ENCODE results near the gene DCTD. TPM values are rescaled to one million over a fixed set of nuclear protein-coding genes. Genes with fewer than 3 reads are reported as not detected.

DCTD gene
- total RNA-seq, 1 donor from 2014 or later, result 44.5 TPM

GRCh38 chr4:182846036-182846435 lies 71.2 kb downstream of the DCTD start:
- H3K9me3 Mint-ChIP-seq (ENCODE audit: unreplicated experiment), result no peaks in the 10 kb centered on the region

DNA sequence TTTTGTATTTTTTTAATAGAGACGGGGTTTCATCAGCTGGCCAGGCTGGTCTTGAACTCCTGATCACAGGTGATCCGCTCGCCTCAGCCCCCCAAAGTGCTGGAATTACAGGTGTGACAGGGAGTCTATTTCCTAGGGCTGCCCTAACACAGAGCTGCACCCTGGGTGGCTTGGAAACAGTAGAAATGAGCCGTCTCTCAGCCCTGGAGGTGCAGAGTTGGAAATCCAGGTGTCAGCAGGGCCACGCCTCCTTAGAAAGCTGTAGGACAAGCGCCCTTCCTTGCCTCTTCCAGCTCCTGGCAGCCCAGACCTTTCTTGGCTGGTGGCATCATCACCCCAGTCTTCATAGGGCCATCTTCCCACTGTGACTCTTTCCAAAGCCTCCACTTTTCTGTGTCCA lies 71.6 kb downstream of the DCTD start:
- Mint-ChIP-seq H3K27me3 (ENCODE audit: unreplicated experiment) (peaks cover 11% of the 10 kb centered on the region), H3K9me3 (ENCODE audit: unreplicated experiment) (no peaks in the 10 kb centered on the region), H3K27ac (ENCODE audit: unreplicated experiment) (no peak overlapping the region), H3K4me1 (ENCODE audit: low read depth, unreplicated experiment) (peaks cover 5% of the 10 kb centered on the region), H3K36me3 (ENCODE audit: unreplicated experiment) (no peaks in the 10 kb centered on the region), H3K4me3 (ENCODE audit: unreplicated experiment) (no peak overlapping the region)
- DNase-seq, result no peak
- TF ChIP-seq, protein P1, sequence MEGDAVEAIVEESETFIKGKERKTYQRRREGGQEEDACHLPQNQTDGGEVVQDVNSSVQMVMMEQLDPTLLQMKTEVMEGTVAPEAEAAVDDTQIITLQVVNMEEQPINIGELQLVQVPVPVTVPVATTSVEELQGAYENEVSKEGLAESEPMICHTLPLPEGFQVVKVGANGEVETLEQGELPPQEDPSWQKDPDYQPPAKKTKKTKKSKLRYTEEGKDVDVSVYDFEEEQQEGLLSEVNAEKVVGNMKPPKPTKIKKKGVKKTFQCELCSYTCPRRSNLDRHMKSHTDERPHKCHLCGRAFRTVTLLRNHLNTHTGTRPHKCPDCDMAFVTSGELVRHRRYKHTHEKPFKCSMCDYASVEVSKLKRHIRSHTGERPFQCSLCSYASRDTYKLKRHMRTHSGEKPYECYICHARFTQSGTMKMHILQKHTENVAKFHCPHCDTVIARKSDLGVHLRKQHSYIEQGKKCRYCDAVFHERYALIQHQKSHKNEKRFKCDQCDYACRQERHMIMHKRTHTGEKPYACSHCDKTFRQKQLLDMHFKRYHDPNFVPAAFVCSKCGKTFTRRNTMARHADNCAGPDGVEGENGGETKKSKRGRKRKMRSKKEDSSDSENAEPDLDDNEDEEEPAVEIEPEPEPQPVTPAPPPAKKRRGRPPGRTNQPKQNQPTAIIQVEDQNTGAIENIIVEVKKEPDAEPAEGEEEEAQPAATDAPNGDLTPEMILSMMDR (IDR thresholded peaks at IDR 0.05; ENCODE audit: partially characterized antibody, unreplicated experiment), result no peak

More at GRCh38 chr4:182846036-182846435, 71.2 kb downstream of the DCTD start:
- peaks cover 12% of the 10 kb centered on the region for H3K27me3 Mint-ChIP-seq (ENCODE audit: unreplicated experiment)
- peaks cover 5% of the 10 kb centered on the region for H3K4me1 Mint-ChIP-seq (ENCODE audit: low read depth, unreplicated experiment)
- TF ChIP-seq, protein P1 (IDR thresholded peaks at IDR 0.05; ENCODE audit: partially characterized antibody, unreplicated experiment), result no peak
- H3K27ac Mint-ChIP-seq (ENCODE audit: unreplicated experiment), result no peak overlapping the region
- DNase-seq, result no peak
- no peak overlapping the region for H3K4me3 Mint-ChIP-seq (ENCODE audit: unreplicated experiment)
- no peaks in the 10 kb centered on the region for H3K36me3 Mint-ChIP-seq (ENCODE audit: unreplicated experiment)

DNA sequence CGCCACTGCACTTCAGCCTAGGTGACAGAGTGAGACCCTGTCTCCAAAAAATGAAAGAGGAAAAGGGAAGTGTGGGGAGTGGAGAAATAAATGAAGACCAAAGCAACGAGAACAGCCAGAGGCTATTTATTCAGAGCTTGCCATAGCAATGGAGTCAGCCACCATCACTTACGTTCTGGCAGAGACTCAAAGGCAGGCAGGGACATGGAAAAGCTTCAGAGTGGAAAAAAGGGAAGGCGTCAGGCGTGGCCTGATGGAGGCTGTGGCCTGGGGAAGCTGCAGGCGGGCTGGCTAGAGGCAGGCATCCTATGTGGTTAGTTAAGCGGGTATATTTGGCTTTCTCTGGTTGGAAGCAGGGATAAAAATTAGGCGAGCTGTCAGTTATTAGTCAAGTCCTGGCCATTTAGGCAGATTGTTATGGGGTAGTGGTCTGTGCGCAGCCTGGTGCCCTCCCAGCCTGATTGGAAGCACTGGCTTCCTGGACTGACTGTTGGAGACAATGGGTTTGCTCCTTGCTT lies 73.3 kb downstream of the DCTD start:
- H3K9me3 Mint-ChIP-seq (ENCODE audit: unreplicated experiment), result no peaks in the 10 kb centered on the region
- no peaks in the 10 kb centered on the region for H3K36me3 Mint-ChIP-seq (ENCODE audit: unreplicated experiment)
- no peak for DNase-seq
- TF ChIP-seq, protein P1 (IDR thresholded peaks at IDR 0.05; ENCODE audit: partially characterized antibody, unreplicated experiment), result no peak
- peaks cover 5% of the 10 kb centered on the region for H3K4me1 Mint-ChIP-seq (ENCODE audit: low read depth, unreplicated experiment)
- H3K27ac Mint-ChIP-seq (ENCODE audit: unreplicated experiment), result no peak overlapping the region
- H3K27me3 Mint-ChIP-seq (ENCODE audit: unreplicated experiment), result peaks cover 11% of the 10 kb centered on the region
- H3K4me3 Mint-ChIP-seq (ENCODE audit: unreplicated experiment), result no peak overlapping the region

DNA sequence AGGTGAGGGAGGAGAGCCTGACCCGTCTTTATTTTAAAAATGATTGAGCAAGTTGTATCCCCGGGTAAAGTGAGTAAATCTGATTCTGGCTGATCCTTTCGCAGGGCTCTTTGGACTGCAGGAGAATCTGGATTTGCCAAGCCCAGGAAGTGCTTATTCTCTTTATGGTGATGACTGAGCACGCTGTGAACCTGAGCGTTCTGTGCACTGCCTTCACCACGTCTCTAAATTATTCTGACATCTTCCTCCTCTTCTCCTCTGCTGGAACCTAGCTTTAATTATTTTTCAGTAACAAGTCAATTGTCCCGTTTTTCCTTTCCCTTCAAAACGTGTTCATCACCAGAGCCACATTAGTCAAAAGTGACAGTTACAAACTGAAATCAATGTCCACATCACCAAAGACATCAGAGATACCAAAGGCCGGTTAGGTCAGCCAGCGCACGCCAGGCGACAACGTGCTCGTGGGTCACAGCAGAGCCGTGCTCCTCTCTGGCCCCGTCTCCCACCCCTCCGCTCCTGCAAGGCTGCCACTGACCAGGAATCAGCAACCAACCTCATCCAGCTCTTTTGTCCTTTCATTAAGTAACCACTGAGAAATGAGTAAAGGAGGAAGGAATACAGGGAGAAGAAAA lies 74.3 kb downstream of the DCTD start:
- Mint-ChIP-seq H3K4me1 (ENCODE audit: low read depth, unreplicated experiment) (peaks cover 7% of the 10 kb centered on the region), H3K27ac (ENCODE audit: unreplicated experiment) (no peak overlapping the region), H3K36me3 (ENCODE audit: unreplicated experiment) (no peaks in the 10 kb centered on the region), H3K9me3 (ENCODE audit: unreplicated experiment) (no peaks in the 10 kb centered on the region), H3K4me3 (ENCODE audit: unreplicated experiment) (no peak overlapping the region), H3K27me3 (ENCODE audit: unreplicated experiment) (peaks cover 11% of the 10 kb centered on the region)
- TF ChIP-seq, protein P1 (IDR thresholded peaks at IDR 0.05; ENCODE audit: partially characterized antibody, unreplicated experiment), result no peak
- no peak for DNase-seq

DNA sequence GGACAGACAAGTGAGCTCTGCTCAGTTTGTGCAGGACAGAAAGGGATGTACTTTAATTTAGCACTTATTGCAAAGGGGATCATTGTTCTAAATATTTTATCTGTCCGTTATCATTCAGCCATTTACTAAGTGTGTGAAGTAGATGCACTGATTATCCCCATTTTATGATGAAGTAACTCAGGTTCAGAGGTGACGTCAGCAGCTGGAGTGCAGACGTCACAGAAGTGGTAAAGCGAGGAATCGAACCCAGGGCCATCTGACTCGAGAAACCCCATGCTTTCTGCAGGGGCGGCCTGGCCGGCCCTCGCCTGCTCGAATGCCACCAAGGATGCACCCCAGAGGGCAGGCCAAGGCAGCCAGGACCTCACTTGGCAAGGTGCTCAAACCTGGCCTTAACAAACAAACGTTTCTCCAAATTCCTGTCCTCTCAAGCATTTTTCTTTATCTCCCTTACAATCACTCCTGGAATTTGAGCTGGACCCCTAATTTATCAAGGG lies 75.0 kb downstream of the DCTD start:
- peaks cover 8% of the 10 kb centered on the region for H3K27me3 Mint-ChIP-seq (ENCODE audit: unreplicated experiment)
- TF ChIP-seq, protein P1 (IDR thresholded peaks at IDR 0.05; ENCODE audit: partially characterized antibody, unreplicated experiment), result no peak
- H3K27ac Mint-ChIP-seq (ENCODE audit: unreplicated experiment), result no peak overlapping the region

More for the DNA sequence above, 75.0 kb downstream of the DCTD start:
- Mint-ChIP-seq H3K36me3 (ENCODE audit: unreplicated experiment) (peaks cover 2% of the 10 kb centered on the region), H3K4me3 (ENCODE audit: unreplicated experiment) (no peak overlapping the region), H3K4me1 (ENCODE audit: low read depth, unreplicated experiment) (peaks cover 7% of the 10 kb centered on the region), H3K9me3 (ENCODE audit: unreplicated experiment) (peaks cover under 1% of the 10 kb centered on the region)
- no peak for DNase-seq
